HCT116 (cell line): ENCODE data around the gene CHAF1A. TPM values are rescaled to one million over a fixed set of nuclear protein-coding genes. Genes with fewer than 3 reads are reported as not detected.

Source experiments
- ATAC-seq: fragments of 200-7000 bp; cut with Tn5 transposase; 2 replicates; pipeline ENCODE4 v1.9.1; 2020; ENCODE audit warnings: mild to moderate bottlenecking, moderate library complexity
- BruUV-seq: library from RNA; stranded (reverse); fragments of 400-500 nt; replicated peaks from 2 replicates; lab custom pipeline; 2021; lab: Mats Ljungman, UMichigan
- CTCF ChIA-PET: fragments of 300-600 bp; sonication (Branson Sonifier 250); formaldehyde crosslinking; loops from one replicate; lab custom pipeline; 2021; ENCODE audit warnings: antibody characterized with exemption; lab: Charles Lee
- POLR2A ChIA-PET: fragments of 300-600, 350-600 bp; sonication (Branson Sonifier 250); formaldehyde crosslinking; loops from one replicate; lab custom pipeline; 2021; ENCODE audit warnings: antibody characterized with exemption; lab: Charles Lee
- RAD21 ChIA-PET, 2 experiments: fragments of 300-600 bp; sonication (Branson Sonifier 250); formaldehyde crosslinking; loops; one replicate each; lab custom pipeline; 2023; ENCODE audit warnings: low total read pairs in 2 of 2; ENCODE audit not compliant: uncharacterized antibody in 2 of 2, unreplicated experiment in 2 of 2, low non-redundant PET in 1 of 2; lab: Charles Lee
- DNase-seq: peaks from one replicate; pipeline ENCODE4 v3.0.0-alpha.2; 2010; ENCODE audit warnings: low read depth, low spot score
- H2AFZ ChIP-seq: fragments of 200-600 bp; shearing (Covaris generic), sonication (generic); 2 replicates; pipeline ENCODE4 v1.6.1; 2017; ENCODE audit warnings: low read depth, mixed run types, mixed read lengths, antibody characterized with exemption, low read length; ENCODE audit not compliant: poor library complexity, severe bottlenecking
- H3K27ac ChIP-seq: 2 replicates; pipeline ENCODE4 v1.5.1; 2012; ENCODE audit warnings: low read depth, low read length
- H3K27me3 ChIP-seq: fragments of 200-600 bp; sonication (generic); 2 replicates; pipeline ENCODE4 v1.6.1; 2016; ENCODE audit warnings: mixed run types, low read length, mixed read lengths; ENCODE audit not compliant: insufficient read depth
- H3K36me3 ChIP-seq, 2 experiments: fragments of 200-500 bp in 1 of 2; fragments of 200-600 bp in 1 of 2; sonication (Bioruptor generic) in 1 of 2; sonication (generic) in 1 of 2; 2 replicates each; pipeline versions ENCODE4 v1.5.1 to v1.6.1; 2014 to 2016; ENCODE audit warnings: low read length in 2 of 2, inconsistent platforms in 1 of 2, mixed read lengths in 1 of 2, mixed run types in 1 of 2; ENCODE audit not compliant: insufficient read depth in 2 of 2, control insufficient read depth in 1 of 2
- H3K4me1 ChIP-seq, 2 experiments: fragments of 200-600 bp in 1 of 2; sonication (generic) in 1 of 2; 2 replicates each; pipeline versions ENCODE4 v1.5.1 to v1.6.1; 2012 to 2017; ENCODE audit warnings: low read length in 2 of 2, inconsistent platforms in 1 of 2, mild to moderate bottlenecking in 1 of 2, mixed read lengths in 1 of 2, mixed run types in 1 of 2, moderate library complexity in 1 of 2; ENCODE audit not compliant: insufficient read depth in 2 of 2, control insufficient read depth in 1 of 2
- H3K4me2 ChIP-seq: fragments of 200-600 bp; sonication (generic); 2 replicates; pipeline ENCODE4 v1.6.1; 2017; ENCODE audit warnings: mixed run types, low read length, mixed read lengths
- H3K4me3 ChIP-seq, 2 experiments: fragments of 200-600 bp in 1 of 2; sonication (generic) in 1 of 2; replicated peaks in 1 of 2; 2 replicates each; pipeline ENCODE4 v1.5.1; 2011 to 2016; ENCODE audit warnings: low read length in 2 of 2, control low read depth in 1 of 2, low read depth in 1 of 2, mild to moderate bottlenecking in 1 of 2, mixed read lengths in 1 of 2, mixed run types in 1 of 2
- H3K79me2 ChIP-seq: fragments of 200-600 bp; sonication (generic); 2 replicates; pipeline ENCODE4 v1.6.1; 2017; ENCODE audit warnings: mild to moderate bottlenecking, mixed run types, low read length, moderate library complexity, mixed read lengths; ENCODE audit not compliant: insufficient read depth
- H3K9ac ChIP-seq: fragments of 200-600 bp; sonication (generic); 2 replicates; pipeline ENCODE4 v1.6.1; 2016; ENCODE audit warnings: low read length, mixed read lengths
- H3K9me2 ChIP-seq: fragments of 200-600 bp; sonication (generic), shearing (Covaris generic); 2 replicates; pipeline ENCODE4 v1.6.1; 2017; ENCODE audit warnings: mixed run types, mild to moderate bottlenecking, moderate library complexity; ENCODE audit not compliant: insufficient read depth
- H3K9me3 ChIP-seq, 2 experiments: fragments of 200-500 bp in 1 of 2; fragments of 200-600 bp in 1 of 2; sonication (Bioruptor generic) in 1 of 2; sonication (generic) in 1 of 2; 2 replicates each; pipeline ENCODE4 v1.6.1; 2014 to 2017; ENCODE audit warnings: low read length in 2 of 2, mixed read lengths in 2 of 2, inconsistent platforms in 1 of 2, low read depth in 1 of 2, mild to moderate bottlenecking in 1 of 2, mixed run types in 1 of 2, moderate library complexity in 1 of 2; ENCODE audit not compliant: control insufficient read depth in 1 of 2, insufficient read depth in 1 of 2
- H4K20me1 ChIP-seq: fragments of 200-600 bp; sonication (generic), shearing (Covaris generic); 2 replicates; pipeline ENCODE4 v1.6.1; 2017; ENCODE audit warnings: mixed run types, mild to moderate bottlenecking, moderate library complexity; ENCODE audit not compliant: insufficient read depth
- CEBPB ChIP-seq: IDR thresholded peaks from 2 replicates; pipeline ENCODE4 v1.6.1; 2012; ENCODE audit warnings: low read depth
- EGR1 ChIP-seq: IDR thresholded peaks from 2 replicates; pipeline ENCODE4 v1.6.1; 2012; ENCODE audit warnings: low read depth
- ELF1 ChIP-seq: IDR thresholded peaks from 2 replicates; pipeline ENCODE4 v1.6.1; 2012; ENCODE audit warnings: low read depth, borderline replicate concordance
- EZH2phosphoT487 ChIP-seq: fragments of 200-600 bp; IDR thresholded peaks from 2 replicates; pipeline ENCODE4 v1.6.1; 2018; ENCODE audit warnings: antibody characterized with exemption, borderline replicate concordance
- JUND ChIP-seq: IDR thresholded peaks from 2 replicates; pipeline ENCODE4 v1.6.1; 2012
- POLR2A ChIP-seq: IDR thresholded peaks from 2 replicates; pipeline ENCODE4 v1.7.0; 2011; ENCODE audit warnings: borderline replicate concordance; ENCODE audit not compliant: insufficient read depth, insufficient read length; ENCODE audit errors: extremely low read depth
- RAD21 ChIP-seq: IDR thresholded peaks from 2 replicates; pipeline ENCODE4 v1.6.1; 2012; ENCODE audit warnings: low read depth, mild to moderate bottlenecking
- SIN3A ChIP-seq: IDR thresholded peaks from 2 replicates; pipeline ENCODE4 v1.6.1; 2012; ENCODE audit warnings: low read depth
- TCF7L2 ChIP-seq: IDR thresholded peaks from 2 replicates; pipeline ENCODE4 v1.7.0; 2011; ENCODE audit warnings: borderline replicate concordance, inconsistent platforms; ENCODE audit not compliant: insufficient read depth, insufficient read length; ENCODE audit errors: extremely low read depth
- YY1 ChIP-seq: IDR thresholded peaks from 2 replicates; pipeline ENCODE4 v1.6.1; 2011; ENCODE audit warnings: low read length, low read depth, moderate library complexity, mild to moderate bottlenecking; ENCODE audit not compliant: insufficient replicate concordance; ENCODE audit errors: extremely low read depth
- ZFX ChIP-seq: fragments of 450-650 bp; IDR thresholded peaks from 2 replicates; pipeline ENCODE4 v1.6.1; 2017
- ZNF274 ChIP-seq: fragments of 200-500 bp; sonication (Bioruptor generic); IDR thresholded peaks from 2 replicates; pipeline ENCODE4 v1.6.1; 2014; ENCODE audit warnings: mild to moderate bottlenecking, low read depth, low read length, inconsistent platforms
- intact Hi-C: fragments of 100-400 bp; cut with micrococcal nuclease; formaldehyde crosslinking; loops from 2 replicates; pipeline ENCODE4 v1.10.0; 2022
- total RNA-seq: library from RNA; stranded (reverse); gene quantifications from one replicate; pipeline ENCODE4 v1.2.1, GENCODE V29; 2021; ENCODE audit not compliant: unreplicated experiment
- TF ChIP-seq, protein P1 (sequence below): IDR thresholded peaks from 2 replicates; pipeline ENCODE4 v1.6.1; 2011; ENCODE audit warnings: mild to moderate bottlenecking, low read length, moderate library complexity; ENCODE audit not compliant: insufficient replicate concordance; ENCODE audit errors: extremely low read depth
- TF ChIP-seq, protein P2 (sequence below): IDR thresholded peaks from 2 replicates; pipeline ENCODE4 v1.6.1; 2012
- TF ChIP-seq, protein P3 (sequence below), 3 experiments: fragments of 200-600 bp in 1 of 3; sonication (generic) in 1 of 3; IDR thresholded peaks in 2 of 3; conservative IDR thresholded peaks in 1 of 3; 2 replicates each; pipeline ENCODE4 v1.5.1; 2012 to 2017; ENCODE audit warnings: low read depth in 2 of 3, low read length in 2 of 3, antibody characterized with exemption in 1 of 3, borderline replicate concordance in 1 of 3, control low read depth in 1 of 3, mild to moderate bottlenecking in 1 of 3, mixed read lengths in 1 of 3, mixed run types in 1 of 3, moderate library complexity in 1 of 3; ENCODE audit not compliant: insufficient read depth in 1 of 3

The CHAF1A gene
- total RNA-seq, 1 experiment from 2014 or later, result 69.9 TPM

GRCh38 chr19:4369109-4369887 lies 33.1 kb upstream of the CHAF1A start:
- H2AFZ ChIP-seq, result no peak overlapping the region
- no peaks in the 10 kb centered on the region for H3K9me2 ChIP-seq
- no peaks in the 10 kb centered on the region for H3K36me3 ChIP-seq
- H3K9me3 ChIP-seq, result no peaks in the 10 kb centered on the region
- H3K4me3 ChIP-seq, result no peak overlapping the region
- RAD21 ChIA-PET, result no interaction called here
- no peak overlapping the region for H3K4me2 ChIP-seq
- intact Hi-C loops, result no loop called here
- H3K27ac ChIP-seq, result peak overlapping the region; percentile 3; the same call in 1 of the 2 replicates
- H3K27me3 ChIP-seq, result no peaks in the 10 kb centered on the region
- TF ChIP-seq, protein P1, sequence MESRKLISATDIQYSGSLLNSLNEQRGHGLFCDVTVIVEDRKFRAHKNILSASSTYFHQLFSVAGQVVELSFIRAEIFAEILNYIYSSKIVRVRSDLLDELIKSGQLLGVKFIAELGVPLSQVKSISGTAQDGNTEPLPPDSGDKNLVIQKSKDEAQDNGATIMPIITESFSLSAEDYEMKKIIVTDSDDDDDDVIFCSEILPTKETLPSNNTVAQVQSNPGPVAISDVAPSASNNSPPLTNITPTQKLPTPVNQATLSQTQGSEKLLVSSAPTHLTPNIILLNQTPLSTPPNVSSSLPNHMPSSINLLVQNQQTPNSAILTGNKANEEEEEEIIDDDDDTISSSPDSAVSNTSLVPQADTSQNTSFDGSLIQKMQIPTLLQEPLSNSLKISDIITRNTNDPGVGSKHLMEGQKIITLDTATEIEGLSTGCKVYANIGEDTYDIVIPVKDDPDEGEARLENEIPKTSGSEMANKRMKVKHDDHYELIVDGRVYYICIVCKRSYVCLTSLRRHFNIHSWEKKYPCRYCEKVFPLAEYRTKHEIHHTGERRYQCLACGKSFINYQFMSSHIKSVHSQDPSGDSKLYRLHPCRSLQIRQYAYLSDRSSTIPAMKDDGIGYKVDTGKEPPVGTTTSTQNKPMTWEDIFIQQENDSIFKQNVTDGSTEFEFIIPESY, result no peak
- TF ChIP-seq, protein P2, sequence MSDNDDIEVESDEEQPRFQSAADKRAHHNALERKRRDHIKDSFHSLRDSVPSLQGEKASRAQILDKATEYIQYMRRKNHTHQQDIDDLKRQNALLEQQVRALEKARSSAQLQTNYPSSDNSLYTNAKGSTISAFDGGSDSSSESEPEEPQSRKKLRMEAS, result no peak
- no peak for TF ChIP-seq CEBPB
- TF ChIP-seq SIN3A, result no peak
- TF ChIP-seq YY1, result no peak
- no peak for TF ChIP-seq ELF1
- no peak for TF ChIP-seq RAD21
- no peak for TF ChIP-seq POLR2A
- no peak for TF ChIP-seq ZFX
- TF ChIP-seq TCF7L2, result no peak
- no peak for TF ChIP-seq EZH2phosphoT487
- no peak for TF ChIP-seq EGR1
- TF ChIP-seq JUND, result no peak
- no peak for TF ChIP-seq ZNF274
- TF ChIP-seq, protein P3, sequence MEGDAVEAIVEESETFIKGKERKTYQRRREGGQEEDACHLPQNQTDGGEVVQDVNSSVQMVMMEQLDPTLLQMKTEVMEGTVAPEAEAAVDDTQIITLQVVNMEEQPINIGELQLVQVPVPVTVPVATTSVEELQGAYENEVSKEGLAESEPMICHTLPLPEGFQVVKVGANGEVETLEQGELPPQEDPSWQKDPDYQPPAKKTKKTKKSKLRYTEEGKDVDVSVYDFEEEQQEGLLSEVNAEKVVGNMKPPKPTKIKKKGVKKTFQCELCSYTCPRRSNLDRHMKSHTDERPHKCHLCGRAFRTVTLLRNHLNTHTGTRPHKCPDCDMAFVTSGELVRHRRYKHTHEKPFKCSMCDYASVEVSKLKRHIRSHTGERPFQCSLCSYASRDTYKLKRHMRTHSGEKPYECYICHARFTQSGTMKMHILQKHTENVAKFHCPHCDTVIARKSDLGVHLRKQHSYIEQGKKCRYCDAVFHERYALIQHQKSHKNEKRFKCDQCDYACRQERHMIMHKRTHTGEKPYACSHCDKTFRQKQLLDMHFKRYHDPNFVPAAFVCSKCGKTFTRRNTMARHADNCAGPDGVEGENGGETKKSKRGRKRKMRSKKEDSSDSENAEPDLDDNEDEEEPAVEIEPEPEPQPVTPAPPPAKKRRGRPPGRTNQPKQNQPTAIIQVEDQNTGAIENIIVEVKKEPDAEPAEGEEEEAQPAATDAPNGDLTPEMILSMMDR (IDR thresholded peaks at IDR 0.05 in 2 of 3, conservative IDR thresholded peaks at IDR 0.05 in 1 of 3; ENCODE audit: borderline replicate concordance in 1 of 3, insufficient read depth in 1 of 3, low read depth in 2 of 3, low read length in 2 of 3), result no peak
- H3K79me2 ChIP-seq, result peaks cover 70% of the 10 kb centered on the region
- POLR2A ChIA-PET, result interaction anchor here (0.8 kb wide), 1 partner anchor 11 kb away, joined by 3 read pairs; no protein-coding TSS in a partner anchor
- no peaks in the 10 kb centered on the region for H4K20me1 ChIP-seq
- ATAC-seq (no peak), DNase-seq (no peak)
- BruUV-seq, result no TSS peak
- 0 out of 2 replicates have a peak overlapping the region, but pooled peaks have one; percentile 5 for H3K9ac ChIP-seq
- peaks cover 10 to 36% of the 10 kb centered on the region in 2 experiments for H3K4me1 ChIP-seq
- CTCF ChIA-PET, result interaction anchor here (0.9 to 1.4 kb wide), 2 partner anchors 33 to 102 kb away, joined by 3 read pairs; partner anchors contain the start of gene CHAF1A
